SKM-1 treated with dmso at 0.1 percent for 144 hours (cell line): ENCODE data around the gene TMEM200B.
"Not testable (repeated sequence)": the region's sequence is repeated elsewhere in the genome, so short reads cannot be mapped to it uniquely, and the experiment has no call there.

Experiments
- DNase-seq: peaks from one replicate; lab custom pipeline; 2025; ENCODE audit not compliant: unreplicated experiment; lab: John Stamatoyannopoulos, UW

TMEM200B gene

DNA sequence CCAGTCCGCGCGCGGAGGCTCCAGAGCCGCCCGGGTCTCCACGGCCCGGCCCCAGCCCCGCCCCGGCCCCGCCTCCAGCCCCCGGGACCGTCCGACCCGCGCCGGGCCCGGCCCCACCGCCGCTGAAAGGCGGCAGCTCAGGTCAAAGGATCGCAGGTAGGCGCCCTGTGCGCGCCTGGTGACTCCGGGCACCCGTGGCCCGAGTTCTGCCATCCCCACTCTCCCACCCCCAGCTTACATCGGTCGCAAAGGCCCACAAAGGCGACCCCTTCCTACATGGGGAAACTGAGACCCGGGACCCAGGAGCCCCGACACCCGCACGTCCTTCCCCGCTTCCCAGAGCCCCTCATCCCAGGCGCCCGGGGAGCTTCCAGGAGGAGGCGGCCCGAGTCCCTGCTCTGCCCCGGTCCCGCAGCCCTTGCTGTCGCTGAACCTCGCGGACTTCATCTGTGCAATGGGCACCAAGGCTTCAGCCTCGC, at the start of gene TMEM200B:
Gene TMEM200B, minus strand, starts transcription at position 17 of the 479 bp plus-strand sequence. CDS start 2,075 bp downstream, outside the sequence.
- no peak for DNase-seq

DNA sequence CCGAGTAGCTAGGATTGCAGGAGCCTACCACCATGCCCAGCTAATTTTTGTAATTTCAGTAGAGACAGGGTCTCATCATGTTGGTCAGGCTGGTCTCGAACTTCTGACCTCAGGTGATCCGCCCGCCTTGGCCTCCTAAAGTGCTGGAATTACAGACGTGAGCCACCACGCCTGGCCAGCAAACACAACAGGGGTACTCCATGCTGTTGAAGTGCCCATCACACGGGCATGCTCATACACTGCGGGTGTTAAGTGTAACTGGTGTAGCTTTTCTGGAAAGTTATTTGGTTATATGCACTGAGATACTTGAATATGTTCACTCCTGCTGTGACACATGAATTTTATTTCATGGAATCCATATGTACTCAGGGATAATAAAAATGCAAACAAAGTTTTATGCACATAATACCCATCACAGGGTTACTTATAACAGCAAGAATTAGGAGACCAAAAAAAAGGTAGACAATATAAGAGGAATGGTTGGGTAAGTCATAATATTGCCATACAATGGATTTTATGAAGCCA, 48.8 kb upstream of the TMEM200B start:
- DNase-seq, result no peak

DNA sequence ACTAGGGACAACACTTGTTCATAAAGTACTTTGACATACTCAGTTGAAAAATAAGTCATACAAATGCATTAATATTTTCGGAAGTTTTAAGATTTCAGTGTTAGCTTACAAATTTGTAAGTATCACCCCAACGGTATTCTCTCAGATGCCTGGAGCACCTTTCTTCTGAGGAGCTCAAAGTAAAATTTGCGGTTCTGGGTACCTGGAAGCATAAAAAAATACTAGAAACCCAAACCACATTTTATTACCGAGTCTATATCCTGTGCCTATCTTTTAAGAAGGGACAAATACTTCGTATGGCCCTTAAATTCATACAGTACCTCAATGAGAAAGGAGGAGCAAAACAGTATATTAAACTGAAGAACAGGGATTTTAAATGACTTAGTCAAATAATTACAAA, 47.8 kb upstream of the TMEM200B start:
- DNase-seq, result no peak

DNA sequence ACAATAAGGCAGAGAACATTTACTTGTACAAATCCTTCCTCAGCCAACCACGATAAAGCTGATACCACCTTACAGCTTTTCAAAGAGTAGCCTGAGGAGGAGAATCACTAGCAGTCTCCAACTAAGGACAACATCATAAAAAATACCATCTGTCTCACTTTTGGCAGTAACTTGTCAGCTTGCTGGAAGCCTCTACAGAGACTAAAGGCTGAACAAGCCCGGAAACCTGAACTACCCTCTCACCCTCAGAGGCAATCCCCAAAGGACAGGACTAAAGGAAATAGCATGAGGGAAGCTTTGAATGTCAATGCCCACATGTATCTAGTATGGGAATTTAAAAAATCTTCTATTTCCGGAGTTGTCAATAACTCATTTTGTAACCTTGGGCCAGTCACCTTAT, 47.4 kb upstream of the TMEM200B start:
- no peak for DNase-seq

DNA sequence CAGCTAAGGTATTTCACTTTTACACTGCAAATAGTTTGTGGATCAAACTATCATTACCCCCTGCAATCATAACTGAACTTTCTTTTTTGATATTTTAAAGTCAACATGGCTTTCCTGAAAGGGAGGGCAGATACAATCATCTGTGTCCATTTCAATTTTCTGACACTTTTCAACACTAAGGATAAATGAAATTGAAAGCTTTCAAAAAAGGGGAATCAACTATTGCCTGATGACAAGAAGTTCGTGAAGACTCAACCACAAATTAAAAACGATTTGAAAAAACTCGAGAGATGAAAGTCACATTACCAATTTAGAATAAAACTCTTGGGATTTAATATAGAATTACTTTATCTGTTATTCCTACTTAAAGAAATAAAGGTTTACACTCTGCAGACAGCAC, 46.3 kb upstream of the TMEM200B start:
- no peak for DNase-seq

DNA sequence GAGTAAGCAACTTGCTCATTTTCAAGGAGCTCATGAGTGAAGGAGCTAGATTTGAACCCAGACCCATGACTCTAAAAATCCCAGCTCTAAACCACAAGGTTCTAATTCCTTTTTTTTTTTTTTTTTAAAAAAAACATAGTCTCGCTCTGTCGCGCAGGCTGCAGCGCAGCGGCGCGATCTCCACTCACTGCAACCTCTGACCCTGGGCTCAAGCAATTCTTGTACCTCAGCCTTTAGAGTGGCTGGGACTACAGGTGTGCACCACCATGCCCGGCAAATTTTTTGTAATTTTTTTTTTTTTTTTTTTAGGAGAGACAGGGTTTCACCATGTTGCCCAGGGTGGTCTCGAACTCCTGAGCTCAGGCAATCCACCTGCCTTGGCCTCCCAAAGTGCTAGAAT, 44.2 kb upstream of the TMEM200B start:
- DNase-seq, result no peak

DNA sequence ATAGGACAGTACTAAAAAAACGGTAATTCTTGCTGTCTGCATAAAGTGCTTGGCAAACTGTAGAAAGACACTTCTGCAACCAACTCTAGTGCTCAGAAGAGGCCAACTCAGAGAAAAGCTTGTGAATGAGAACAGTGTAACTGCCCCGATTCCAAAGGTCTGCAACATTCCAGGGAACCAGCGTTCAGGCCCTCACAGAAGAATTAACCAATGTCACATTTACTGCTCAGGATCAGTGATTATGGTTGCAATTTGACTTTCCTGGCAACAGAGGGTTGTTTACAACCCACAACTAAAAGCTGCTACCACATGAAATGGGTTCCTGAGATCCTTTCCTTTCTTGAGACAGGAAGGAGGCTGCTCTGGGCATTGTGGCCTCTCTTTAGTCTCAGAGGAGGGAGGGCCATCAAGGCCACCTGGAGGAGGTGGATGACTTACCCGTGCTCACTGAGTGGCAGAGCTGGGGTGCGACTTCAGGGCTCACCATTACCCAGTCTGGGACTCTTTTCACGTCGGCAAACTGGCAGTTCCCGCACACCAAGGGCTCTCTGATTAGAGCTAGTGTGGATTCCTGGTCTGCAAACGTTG, 42.7 kb upstream of the TMEM200B start:
- DNase-seq, result no peak

DNA sequence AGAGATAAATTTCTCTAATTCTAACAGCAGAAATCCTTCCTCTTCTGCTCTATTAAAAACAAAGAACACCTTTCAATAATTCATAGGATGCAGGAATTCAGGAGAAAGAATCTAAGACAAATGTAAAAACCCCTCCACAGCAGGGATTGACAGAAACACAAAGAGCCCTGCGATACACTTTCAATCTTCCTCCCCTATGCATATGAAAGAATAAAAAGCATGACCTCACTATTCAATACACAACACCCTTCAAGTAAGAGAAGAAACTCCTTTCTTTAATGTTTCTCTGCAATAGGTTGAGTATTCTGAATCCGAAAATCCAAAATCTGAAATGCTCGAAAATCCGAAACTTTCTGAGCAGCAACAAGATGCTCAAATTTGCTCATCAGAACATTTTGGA, 40.9 kb upstream of the TMEM200B start:
- DNase-seq, result no peak

DNA sequence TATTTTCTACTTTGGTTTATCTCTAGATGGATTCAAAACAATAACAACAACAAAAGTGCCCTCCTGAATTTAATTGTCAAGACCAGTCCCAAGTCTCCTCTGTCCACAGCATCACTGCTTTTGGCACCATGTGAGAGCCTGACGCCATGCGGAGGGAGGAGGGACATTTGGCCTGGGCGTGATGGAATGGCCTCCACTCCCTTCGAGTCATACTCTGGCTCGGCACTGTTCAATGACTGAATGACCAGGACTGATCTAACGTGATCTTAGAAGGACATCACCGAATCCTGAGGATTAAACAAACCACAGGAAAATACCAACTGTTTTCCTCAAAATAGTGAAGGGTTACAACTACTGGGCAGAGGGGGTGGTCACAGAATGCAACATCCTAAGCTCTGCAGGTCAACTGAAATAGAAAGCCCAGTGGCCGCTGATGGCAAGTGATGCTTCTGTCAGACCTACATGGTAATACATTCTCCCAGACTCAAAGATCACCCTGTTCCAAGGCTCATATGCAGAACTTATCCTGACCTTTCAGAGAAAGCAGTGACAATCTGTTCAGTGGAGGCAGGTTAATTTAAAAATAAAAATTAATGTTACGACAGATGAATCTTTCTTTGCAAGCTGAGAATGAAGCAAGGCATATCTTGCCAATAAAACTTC, 38.9 kb upstream of the TMEM200B start:
- no peak for DNase-seq

DNA sequence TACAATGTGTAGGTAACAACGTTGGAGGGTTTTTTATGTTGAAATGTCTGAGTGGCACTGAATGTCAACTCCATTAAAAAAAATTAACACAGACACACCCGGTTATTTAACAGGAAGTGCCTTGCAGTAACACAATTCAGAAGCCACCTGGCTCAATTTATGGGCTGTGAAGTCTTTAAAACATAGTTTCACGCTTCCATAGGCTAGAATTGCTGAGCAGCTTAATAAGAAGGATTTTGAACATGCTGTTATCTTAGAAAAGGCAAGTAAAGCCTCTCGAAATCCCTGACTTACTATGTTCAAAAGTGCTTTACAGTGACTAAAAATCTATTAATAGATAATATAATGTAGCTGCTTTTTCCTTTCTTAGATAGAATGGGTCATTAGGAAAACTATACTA, 38.3 kb upstream of the TMEM200B start:
- no peak for DNase-seq

DNA sequence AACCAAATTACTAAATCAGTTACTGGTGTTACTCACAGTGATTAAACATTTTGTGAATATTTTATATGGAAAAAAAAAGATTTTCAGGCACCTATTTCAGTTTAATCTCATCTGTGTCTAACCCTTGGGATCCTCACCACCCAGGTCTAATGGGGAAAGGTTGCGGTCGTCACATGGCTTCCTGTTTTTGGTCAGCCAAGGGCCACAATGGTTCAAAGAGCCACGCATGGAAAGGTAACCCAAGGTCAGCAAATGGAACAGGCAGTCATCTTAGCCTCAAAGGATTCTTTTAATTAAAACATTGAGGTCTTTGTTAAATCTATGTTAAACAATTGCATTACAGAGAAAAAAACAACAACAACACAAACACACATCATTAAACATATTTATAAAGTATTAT, 36.1 kb upstream of the TMEM200B start:
- DNase-seq, result no peak

DNA sequence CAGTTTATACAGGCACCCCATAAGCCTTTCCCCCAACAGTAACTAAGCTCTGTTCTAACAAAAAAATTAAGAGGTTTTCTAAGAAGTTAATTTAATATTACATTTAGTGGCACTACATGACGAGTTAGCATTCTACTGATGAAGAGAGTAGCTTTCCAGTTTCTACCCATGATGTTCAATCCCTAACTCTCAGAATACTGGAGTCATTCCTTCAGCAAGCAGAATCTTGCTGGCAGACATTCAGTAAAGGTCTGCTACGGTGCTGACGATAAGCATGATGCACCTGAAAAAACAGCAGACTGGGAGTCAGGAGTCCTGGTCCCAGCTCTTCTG, 33.5 kb upstream of the TMEM200B start:
- no peak for DNase-seq

DNA sequence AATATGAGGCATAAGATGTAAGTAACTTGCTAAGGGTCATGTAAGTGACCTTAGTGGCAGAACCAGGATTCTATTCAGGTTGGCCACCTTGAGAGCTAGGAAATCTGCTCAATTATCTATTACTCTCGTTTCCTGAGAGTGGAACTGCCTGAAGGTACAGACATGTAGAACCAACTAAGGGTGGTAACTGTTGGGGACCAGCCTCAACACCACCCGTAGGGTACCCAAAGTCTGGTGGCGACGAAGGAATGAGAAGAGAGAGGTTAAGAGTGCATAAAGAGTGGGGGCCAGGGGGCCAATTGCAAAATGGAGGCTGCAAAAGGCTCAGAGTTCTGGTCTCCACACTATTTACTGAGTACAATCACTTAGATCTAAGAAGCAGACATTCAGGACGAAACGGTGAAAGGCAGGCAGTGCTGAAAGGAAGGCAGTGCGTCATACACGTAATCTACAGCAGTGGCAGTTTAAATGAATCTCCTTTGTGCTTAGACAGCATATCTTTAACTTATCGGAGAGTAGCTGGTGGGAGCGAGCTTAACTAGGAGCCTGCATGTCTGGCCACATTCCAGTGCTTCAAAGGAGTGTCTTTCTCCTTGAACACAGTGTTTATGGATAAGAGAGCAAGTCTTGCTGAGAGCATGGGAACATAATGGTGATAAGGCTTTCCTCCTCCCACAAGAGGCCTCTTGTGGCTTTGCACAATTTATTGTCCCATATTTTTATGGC, 33.0 kb upstream of the TMEM200B start:
- DNase-seq, result no peak

DNA sequence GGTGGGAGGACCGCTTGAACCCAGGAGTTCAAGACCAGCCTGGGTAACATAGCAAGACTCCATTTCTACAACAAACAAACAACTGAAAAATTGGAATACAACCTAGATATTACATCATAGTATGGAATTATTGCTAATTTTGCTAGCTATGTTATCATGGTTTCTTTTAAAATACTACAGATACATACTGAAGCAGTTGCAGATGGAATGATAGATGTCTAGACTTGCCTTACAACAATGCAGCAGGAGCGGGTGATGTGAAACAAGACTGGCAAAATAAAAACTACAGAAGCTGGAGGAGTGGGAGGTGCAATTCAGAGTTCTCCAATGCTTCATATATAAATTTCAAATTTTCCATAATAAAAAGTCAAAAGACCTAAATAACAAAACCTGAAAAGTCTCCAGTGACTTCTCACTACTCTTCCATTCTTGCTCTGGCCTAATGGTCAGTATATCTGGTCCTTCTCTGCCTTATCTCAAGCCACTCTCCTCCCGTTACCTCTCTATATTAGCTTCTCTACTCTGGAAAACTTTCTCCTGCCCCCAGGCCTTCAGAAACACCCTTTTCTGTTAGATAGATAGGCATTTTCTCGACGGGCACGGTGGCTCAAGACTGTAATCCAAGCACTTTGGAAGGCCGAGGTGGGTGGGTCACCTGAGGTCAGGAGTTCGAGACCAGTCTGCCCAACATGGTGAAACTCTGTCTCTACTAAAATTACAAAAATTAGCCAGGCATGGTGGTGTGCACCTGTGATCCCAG, 28.5 kb upstream of the TMEM200B start:
- no peak for DNase-seq

DNA sequence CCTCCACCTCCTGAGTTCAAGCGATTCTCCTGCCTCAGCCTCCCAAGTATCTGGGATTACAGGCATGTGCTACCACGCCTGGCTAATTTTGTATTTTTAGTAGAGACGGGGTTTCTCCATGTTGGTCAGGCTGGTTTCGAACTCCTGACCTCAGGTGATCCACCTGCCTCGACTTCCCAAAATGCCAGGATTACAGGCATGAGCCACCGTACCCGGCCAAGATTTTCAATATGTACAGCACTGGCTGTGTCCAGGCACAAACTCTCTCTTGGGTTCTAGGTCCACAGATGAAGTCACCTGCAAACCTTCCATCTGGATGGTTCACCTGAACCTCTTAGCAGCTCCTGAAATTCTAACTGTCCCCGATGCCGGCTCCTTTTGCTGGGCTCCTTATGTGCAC, 26.6 kb upstream of the TMEM200B start:
- not testable (repeated sequence) for DNase-seq

DNA sequence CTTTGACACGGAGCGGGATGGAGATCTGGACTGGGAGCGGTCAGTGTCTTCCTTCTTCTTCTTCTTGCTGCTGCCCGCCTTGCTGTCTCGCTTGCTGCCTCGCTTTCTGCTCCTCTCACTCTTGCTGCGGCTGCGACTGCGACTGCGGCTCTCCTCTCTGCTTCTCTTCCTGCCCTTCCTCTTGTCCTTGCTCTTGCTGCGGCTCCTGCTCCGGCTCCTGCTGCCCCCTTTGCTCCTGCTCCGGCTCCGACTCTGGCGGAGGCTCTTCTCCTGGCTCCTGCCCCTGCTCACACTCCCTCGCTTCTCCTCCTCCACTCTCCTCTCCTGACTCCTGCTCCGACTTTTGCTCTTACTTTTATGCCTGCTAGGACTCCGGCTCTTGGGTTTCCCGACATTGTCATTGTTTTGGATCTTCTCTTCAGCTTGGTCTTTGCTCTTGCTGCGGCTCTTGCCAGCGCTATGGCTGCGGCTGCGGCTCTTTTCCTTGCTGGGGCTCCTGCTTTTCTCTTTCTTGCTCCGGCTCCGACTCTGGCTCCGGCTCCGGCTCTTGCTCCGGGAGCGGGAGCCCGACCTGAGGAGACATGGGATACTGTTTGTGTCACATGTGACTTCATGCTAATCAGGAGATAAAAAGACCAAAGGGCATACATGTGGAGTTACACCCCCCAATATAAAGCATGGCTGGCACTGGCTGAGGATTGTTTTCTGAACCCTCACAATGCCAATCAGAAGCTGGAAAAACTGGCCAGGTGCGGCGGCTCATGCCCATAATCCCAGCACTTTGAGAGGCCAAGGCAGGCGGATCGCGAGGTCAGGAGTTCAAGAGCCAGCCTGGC, 25.2 kb upstream of the TMEM200B start:
- DNase-seq, result no peak

DNA sequence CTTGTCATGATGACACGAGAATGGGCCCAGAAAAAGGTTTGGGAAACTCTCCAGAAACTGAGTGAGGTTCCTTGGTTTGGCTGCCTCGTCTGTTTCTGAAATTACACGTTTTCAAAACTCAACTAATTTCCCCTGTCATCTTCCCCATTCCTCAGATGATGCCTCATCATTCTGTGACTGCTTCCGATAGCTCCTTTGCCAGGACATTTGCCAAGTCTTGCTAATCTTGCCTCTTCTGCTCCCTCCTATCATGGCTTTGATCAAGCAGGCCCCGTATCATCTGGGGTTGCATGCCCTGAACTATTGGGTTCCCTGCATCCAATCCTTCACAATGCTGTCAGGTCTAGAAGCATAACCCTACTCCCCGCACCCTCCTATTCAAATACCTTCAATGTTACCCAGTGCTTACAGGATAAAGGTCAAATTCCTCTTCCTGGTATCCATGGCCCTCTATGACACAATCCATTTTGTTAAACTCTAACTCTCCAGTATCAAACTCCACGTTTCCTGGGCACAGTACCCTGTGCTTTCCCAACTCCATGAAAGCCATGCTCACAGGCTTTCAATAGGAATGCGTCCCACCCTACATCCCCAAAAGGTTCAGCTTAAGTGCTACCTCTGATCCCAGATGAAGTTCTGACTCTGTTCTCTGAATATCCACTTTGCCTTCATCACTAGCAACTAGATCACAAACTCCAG, 22.2 kb upstream of the TMEM200B start:
- no peak for DNase-seq

DNA sequence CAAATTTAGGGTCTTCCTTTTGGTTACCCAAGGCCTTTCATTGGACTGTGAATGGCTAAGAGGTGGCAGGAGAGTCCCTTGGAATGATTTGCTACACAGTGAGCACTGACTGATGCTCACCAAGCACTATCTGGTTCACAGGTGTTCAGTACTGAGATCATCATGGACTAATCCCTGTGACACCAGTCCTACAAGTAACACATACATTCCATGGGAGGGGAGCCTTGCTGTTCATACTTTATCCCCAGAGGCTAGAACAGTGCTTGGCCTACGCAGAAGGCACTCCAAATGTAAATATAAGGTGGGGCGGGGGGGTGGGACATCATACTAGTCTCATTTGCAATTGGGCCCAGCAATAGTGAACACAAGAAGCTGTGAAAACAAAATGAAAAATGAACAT, 20.5 kb upstream of the TMEM200B start:
- no peak for DNase-seq

DNA sequence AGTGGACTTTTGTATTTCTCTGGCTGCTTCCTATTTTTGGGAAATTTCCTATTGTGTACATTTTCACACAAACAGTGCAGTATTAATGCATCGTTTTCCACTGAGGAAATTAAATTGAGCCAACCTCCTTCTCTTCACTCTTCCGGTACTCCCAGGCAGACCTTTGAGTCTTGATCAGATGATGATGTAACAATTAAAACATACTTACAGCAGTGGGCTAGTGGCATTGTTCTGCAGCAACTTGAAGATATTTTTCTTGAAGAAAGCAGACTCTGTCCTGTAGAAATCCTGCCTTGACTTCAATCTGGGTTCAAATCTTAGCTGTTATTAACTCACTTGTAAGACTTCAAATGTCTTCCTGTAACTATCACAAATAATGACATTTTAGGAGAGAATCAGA, 19.0 kb upstream of the TMEM200B start:
- DNase-seq, result no peak

DNA sequence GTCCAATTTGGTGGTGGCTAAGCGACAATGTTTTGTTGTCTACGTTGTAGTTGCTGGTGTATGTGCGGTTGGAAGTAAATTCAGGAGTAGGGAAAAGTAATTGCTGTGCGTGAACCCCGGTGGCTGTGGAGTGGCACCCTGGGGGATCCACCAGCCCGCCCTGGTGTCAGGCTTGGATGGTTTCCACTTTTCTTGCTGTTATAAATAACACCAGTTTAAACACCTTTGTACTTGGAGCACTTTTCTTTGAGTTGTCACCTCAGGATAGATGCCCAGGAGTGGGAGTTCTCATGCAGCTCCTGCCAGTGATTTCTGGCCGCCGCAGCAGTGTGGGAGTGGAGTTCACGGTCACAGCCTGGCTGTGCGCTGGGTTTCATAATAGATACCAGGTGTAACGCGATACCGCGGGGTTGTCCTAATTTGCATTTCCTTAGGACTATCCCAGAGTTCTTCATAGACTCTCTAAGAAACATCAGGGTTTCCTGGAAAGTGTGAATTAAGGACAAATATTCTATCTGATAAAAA, 12.8 kb upstream of the TMEM200B start:
- DNase-seq, result no peak
